ENCODE measurements around the gene ZBTB20.

Gene ZBTB20

DNA sequence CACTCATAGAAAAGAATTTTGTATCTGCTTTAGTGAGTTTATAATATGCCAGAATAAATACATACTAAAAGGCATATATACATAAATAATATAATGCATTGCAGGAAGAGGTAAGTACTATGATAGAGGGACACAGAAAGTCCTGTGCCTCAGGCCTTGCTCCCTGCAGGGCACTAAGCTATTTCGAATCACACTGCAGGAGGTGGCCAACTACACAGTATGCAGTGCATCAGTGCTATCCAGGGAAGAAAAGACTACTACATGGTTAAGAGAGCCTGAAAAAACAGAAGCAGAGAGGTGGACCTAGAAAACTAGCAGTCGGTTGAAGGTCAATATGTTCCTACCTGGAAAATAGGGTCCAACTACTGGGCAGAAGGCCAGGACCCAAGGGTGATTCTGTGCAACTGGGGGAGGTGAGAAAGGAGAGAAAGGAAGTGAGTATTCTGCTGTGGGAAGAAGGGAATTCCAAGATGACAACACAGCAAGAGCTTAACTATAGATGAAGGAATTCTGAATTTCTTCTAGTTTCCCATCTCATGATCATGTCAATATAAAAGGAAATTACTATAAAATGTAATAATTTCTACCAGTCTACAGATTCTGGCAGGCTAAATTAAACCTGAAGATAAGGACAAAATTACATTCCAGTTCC, 218.0 kb downstream of the ZBTB20 start:
- DNase-seq (ENCODE audit: low read depth in 2 of 2) = no peak

DNA sequence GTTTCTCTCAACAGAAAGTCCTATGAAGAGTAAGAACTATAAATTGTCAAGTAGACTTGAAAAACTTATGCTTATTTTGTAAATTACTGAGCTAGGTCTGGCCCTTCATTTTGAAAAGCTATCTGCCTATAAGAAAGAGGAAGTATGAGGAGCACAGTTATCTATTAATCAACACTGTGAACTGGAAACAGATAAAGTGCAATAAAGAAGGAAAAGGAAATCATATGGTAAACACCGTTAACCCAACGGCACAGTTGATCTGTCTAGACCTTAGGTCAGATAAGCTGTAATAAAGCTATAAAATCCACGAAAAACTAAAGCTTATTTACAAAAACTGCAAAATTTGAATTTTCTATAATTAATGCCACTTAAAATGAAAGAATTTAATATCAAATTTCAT, 242.5 kb downstream of the ZBTB20 start:
- DNase-seq (ENCODE audit: low read depth in 2 of 2) = no peak

- DNase-seq (ENCODE audit: low read depth in 2 of 2) = no peak
These were observed 243.9 kb downstream of the ZBTB20 start for GRCh38 chr3:114903213-114903612.

GRCh38 chr3:114902691-114903101, 244.4 kb downstream of the ZBTB20 start:
- no peak for DNase-seq (ENCODE audit: low read depth in 2 of 2)

- no peak for DNase-seq (ENCODE audit: low read depth in 2 of 2)
These were observed 246.2 kb downstream of the ZBTB20 start for GRCh38 chr3:114900908-114901307.

DNA sequence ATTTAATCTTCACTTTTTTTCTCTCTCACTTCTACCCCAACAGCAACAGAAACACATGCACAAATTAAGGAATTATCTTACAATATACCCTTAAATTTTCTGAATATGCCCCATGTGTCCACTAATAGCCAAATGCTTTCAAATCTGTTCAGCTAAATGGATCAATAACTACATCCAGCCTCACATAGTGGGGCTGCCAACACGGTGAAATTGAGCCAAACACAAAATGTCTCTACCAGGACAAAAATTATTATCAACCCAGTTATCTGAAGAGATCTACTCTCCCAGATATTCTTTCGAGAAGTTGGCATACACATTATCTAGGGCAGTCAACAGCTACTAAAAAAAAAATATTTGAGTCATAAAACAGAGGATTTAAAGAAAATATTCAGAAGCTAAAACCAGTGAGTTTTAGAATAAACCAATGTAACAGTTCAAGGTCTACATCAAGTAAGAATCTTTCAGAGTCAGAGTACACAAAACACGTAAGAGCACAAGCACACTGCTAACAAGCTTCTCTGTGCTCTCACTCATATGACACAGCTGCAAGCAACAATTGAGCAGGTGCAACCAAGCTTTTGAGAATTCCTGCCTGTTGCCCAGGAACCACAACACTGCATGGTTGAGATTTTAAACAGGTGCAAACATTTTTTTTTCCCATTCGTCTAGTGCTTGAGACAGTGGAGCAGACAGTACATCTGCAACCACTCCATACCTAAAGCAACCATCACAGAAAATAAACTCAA, 247.7 kb downstream of the ZBTB20 start:
- no peak for DNase-seq (ENCODE audit: low read depth in 2 of 2)

GRCh38 chr3:114896978-114897377, 250.1 kb downstream of the ZBTB20 start:
- no peak for DNase-seq (ENCODE audit: low read depth in 2 of 2)

DNA sequence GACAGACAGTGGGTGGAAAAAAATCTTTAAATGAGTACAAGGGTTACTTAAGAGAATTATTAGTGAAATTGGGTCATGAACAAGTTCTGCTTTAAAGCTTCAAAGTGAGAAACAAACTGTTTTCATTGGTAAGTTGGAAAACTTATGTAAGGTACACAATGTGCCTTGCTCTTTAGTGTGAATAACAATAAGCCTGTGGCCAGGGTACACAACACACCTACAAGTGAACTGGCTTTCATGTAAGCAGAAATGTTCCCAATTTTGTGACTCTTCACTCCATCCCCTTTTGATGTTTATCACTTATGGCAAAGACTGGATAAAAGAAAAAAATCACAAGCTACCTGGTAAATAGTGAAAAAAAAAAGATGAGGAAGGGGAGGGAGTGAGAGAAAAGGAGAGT, 253.7 kb downstream of the ZBTB20 start:
- DNase-seq (ENCODE audit: low read depth in 2 of 2) = no peak

GRCh38 chr3:114892880-114893279, 254.2 kb downstream of the ZBTB20 start:
- no peak for DNase-seq (ENCODE audit: low read depth in 2 of 2)

- DNase-seq (ENCODE audit: low read depth in 2 of 2) = no peak
These were observed 254.8 kb downstream of the ZBTB20 start for GRCh38 chr3:114892131-114892879.

- peak; percentile 60 for DNase-seq (ENCODE audit: low read depth in 2 of 2)
These were observed 259.3 kb downstream of the ZBTB20 start for GRCh38 chr3:114887806-114888205.

- DNase-seq (ENCODE audit: low read depth in 2 of 2) = no peak
These were observed 260.2 kb downstream of the ZBTB20 start for GRCh38 chr3:114886905-114887304.

DNA sequence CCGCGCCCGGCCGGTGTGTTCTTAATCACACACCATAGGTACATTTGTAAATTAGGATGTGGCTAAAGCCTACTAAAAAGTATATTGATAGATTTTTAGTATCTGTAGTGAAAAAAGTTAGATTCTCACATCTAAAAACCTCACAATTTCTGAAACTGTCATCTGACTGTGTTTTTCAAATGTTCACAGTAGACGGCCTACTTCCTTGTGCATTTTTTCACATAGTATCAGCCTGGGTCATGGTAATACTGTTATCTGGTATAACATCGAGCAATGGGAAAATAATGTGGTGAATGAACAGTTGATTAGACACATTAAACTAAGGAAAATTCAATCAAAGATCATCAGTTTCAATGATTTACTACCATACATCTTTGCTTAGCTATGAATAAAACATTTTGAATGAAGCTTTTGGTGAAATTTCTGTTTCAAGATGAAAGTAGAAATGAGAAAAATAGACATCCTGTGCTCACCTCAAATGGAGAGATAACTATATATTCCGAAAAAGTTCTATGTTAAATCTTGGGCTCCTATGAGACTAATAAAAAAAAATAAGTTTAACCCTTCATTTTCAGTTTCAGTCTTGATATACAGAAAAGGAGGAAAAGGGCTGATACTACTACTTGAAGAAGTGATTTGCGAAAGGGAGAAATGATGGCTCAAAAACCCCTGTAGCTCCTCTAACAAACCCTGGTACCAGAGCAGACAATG, 262.7 kb downstream of the ZBTB20 start:
- DNase-seq (ENCODE audit: low read depth in 2 of 2) = no peak

DNA sequence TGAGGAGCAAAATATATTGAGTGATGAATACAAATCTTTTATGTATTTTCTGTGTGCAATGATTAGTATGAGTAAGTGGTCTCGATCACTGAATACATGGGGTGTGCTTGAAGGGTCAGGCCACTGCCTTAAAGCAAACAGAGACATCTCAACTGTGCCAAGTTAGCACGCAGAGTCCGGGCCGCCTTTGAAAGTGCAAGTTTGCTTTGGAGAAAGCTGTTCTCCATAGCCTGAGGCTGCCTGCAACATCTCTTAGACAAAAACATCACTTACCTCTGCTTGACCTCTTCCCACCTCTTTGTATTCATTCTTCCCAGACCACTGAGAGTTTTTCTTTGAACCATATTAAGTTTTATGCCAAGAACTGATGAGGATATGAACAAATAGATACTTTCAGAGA, 267.0 kb downstream of the ZBTB20 start:
- no peak for DNase-seq (ENCODE audit: low read depth in 2 of 2)

DNA sequence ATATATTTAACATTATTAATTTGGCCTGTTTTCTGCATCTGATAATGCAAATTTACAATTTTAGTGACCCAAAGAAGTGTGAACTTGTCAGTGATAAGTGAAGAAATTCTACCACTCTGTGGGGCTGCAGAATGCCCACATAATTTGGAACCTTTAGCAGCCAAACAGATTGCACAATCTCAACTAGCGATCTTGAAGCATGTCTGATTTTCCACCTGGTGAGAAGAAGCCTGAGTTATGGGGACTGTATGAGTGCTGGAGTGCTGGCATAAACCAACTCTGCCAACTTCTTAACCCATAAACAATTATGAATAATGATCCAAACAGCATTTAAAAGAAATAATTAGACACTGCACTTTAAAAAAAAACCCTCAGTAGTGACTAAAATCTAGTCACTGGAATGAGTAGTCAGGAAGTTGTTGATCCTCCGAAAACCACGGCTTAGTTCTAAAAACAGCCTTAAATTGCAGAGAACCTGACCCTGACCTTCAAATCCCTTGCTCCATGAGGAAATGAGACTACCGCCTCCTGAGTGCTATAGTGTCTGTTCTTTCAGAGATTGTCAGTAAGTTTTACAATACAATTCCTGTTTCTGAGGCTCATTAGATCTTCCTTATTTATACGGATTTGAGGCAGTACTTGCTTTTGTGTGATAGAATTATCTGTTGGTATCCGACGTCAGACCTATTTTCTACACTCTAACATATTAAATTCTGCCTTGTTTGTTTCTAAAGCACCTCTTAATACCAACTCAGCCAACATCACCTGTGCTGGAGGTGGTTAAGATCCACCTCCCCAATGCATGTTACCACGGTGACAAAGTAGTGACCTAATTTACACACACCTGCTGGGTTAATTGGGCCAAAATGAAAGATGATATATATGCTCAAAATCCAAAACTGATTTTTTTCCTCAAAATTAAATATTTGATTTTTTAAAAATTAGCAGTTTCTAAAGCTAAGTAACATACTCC, 267.7 kb downstream of the ZBTB20 start:
- DNase-seq (ENCODE audit: low read depth in 2 of 2) = peak; percentile 7 to 20

GRCh38 chr3:114878114-114878839, 268.8 kb downstream of the ZBTB20 start:
- DNase-seq (ENCODE audit: low read depth in 2 of 2) = peak in 1 of 2 experiments; percentile 7

- DNase-seq (ENCODE audit: low read depth in 2 of 2) = no peak
These were observed 269.5 kb downstream of the ZBTB20 start for GRCh38 chr3:114877378-114878113.

DNA sequence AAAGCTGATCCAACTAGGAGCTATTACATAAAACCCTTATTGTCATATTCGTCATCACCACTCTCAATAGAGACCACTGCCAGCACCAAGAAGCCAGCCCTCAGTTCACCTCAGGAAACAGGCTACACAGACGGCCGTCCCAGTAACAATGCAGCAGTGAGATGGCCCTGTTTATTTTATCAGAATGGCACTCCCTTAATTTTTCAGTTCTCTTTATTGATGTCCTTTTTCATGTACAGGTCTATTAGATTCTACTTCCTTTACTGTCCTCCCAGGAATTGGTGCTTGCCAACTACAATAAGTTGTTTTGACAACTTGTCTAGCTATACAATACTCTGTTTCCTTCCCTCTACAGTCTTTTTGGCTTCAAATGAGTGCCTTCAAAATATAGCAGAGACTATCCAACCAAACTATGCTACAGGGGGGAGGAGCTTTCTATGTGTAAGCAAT, 272.5 kb downstream of the ZBTB20 start:
- no peak for DNase-seq (ENCODE audit: low read depth in 2 of 2)

- DNase-seq (ENCODE audit: low read depth in 2 of 2) = no peak
These were observed 273.5 kb downstream of the ZBTB20 start for GRCh38 chr3:114873591-114873990.
